Vagina (tissue), 2 donors: ENCODE data around the gene PLA2R1.

Source experiments
- POLR2A ChIP-seq, 2 donors: fragments of 450-650 bp; IDR thresholded peaks; one replicate each; pipeline ENCODE4 v1.6.1; 2017; ENCODE audit warnings: antibody characterized with exemption in 2 of 2, mild to moderate bottlenecking in 2 of 2, moderate library complexity in 2 of 2
- TF ChIP-seq, protein P1 (sequence below), 3 experiments: fragments of 450-650 bp in 2 of 3; fragments of 200-600 bp in 1 of 3; sonication (generic) in 1 of 3; IDR thresholded peaks; one replicate each; pipeline ENCODE4 v1.5.1; 2017 to 2019; ENCODE audit warnings: antibody characterized with exemption in 3 of 3, mild to moderate bottlenecking in 2 of 3, moderate library complexity in 2 of 3

DNA sequence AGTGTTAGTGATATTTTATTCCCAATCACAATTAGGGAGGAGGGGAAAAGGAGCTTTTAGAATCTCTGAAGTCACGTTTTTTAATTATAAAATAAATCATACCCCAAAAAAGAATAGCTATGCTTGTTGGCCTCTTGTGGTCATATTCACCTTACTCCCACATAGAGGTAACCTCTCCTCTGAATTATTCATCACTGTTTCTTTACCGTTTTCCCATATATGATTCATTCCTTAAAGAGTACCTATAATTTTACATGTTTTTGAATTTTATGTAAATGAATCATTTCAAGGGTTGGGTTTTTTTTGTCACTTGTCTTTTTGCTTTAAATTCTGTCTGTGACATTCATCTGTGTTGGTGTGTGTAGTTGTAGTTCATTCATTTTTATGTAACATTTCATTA lies 153.8 kb downstream of the PLA2R1 start:
- TF ChIP-seq, protein P1, sequence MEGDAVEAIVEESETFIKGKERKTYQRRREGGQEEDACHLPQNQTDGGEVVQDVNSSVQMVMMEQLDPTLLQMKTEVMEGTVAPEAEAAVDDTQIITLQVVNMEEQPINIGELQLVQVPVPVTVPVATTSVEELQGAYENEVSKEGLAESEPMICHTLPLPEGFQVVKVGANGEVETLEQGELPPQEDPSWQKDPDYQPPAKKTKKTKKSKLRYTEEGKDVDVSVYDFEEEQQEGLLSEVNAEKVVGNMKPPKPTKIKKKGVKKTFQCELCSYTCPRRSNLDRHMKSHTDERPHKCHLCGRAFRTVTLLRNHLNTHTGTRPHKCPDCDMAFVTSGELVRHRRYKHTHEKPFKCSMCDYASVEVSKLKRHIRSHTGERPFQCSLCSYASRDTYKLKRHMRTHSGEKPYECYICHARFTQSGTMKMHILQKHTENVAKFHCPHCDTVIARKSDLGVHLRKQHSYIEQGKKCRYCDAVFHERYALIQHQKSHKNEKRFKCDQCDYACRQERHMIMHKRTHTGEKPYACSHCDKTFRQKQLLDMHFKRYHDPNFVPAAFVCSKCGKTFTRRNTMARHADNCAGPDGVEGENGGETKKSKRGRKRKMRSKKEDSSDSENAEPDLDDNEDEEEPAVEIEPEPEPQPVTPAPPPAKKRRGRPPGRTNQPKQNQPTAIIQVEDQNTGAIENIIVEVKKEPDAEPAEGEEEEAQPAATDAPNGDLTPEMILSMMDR (IDR thresholded peaks at IDR 0.05): no peak
- no peak for TF ChIP-seq POLR2A (IDR thresholded peaks at IDR 0.05)
